GM19372 (cell line): ENCODE results near the gene CASR.

Source experiments
- ATAC-seq: cut with Tn5 transposase; IDR thresholded peaks from one replicate; pipeline ENCODE4 v1.9.1; 2021; ENCODE audit warnings: mild to moderate bottlenecking, low read depth, moderate library complexity; ENCODE audit not compliant: unreplicated experiment

The CASR gene

GRCh38 chr3:122255757-122256439, 72.4 kb downstream of the CASR start:
- ATAC-seq: peak; percentile 72

- no peak for ATAC-seq
These were observed 74.3 kb downstream of the CASR start for GRCh38 chr3:122257644-122258364.

GRCh38 chr3:122258757-122259371, 75.4 kb downstream of the CASR start:
- peak; percentile 66 for ATAC-seq

- no peak for ATAC-seq
These were observed 76.7 kb downstream of the CASR start for GRCh38 chr3:122260206-122260605.

GRCh38 chr3:122263058-122263457, 79.6 kb downstream of the CASR start:
- ATAC-seq: no peak

- ATAC-seq: no peak
These were observed 80.6 kb downstream of the CASR start for GRCh38 chr3:122263974-122264588.

- no peak for ATAC-seq
These were observed 82.5 kb downstream of the CASR start for GRCh38 chr3:122265957-122266356.

- no peak for ATAC-seq
These were observed 85.0 kb downstream of the CASR start for GRCh38 chr3:122268257-122269024.

GRCh38 chr3:122269045-122269444, 85.6 kb downstream of the CASR start:
- ATAC-seq: no peak

GRCh38 chr3:122271246-122271898, 87.9 kb downstream of the CASR start:
- no peak for ATAC-seq

- no peak for ATAC-seq
These were observed 89.4 kb downstream of the CASR start for GRCh38 chr3:122272879-122273278.

GRCh38 chr3:122273498-122273897, 90.0 kb downstream of the CASR start:
- no peak for ATAC-seq

- ATAC-seq: no peak
These were observed 98.4 kb downstream of the CASR start for GRCh38 chr3:122281891-122282290.

GRCh38 chr3:122283796-122284445, 100.5 kb downstream of the CASR start:
- ATAC-seq: no peak

- ATAC-seq: no peak
These were observed 101.0 kb downstream of the CASR start for GRCh38 chr3:122284486-122284885.

GRCh38 chr3:122294359-122294758, 110.9 kb downstream of the CASR start:
- no peak for ATAC-seq

GRCh38 chr3:122295266-122296062, 112.0 kb downstream of the CASR start:
- no peak for ATAC-seq

GRCh38 chr3:122298239-122298638, 114.8 kb downstream of the CASR start:
- no peak for ATAC-seq

- ATAC-seq: no peak
These were observed 115.7 kb downstream of the CASR start for GRCh38 chr3:122299215-122299614.
